HUES48 (cell line): ENCODE measurements around the gene CABP4.

Source experiments
- H3K27ac ChIP-seq: one replicate; pipeline ENCODE4 v1.7.0; 2013; ENCODE audit warnings: low read depth, low read length, inconsistent platforms
- H3K27me3 ChIP-seq: 2 replicates; pipeline ENCODE4 v1.6.1; 2013; ENCODE audit warnings: mild to moderate bottlenecking, low read length; ENCODE audit not compliant: control insufficient read depth, insufficient read depth
- H3K36me3 ChIP-seq: 2 replicates; pipeline ENCODE4 v1.6.1; 2013; ENCODE audit warnings: low read length; ENCODE audit not compliant: control insufficient read depth, insufficient read depth
- H3K4me1 ChIP-seq: 2 replicates; pipeline ENCODE4 v1.6.1; 2013; ENCODE audit warnings: mild to moderate bottlenecking, low read length; ENCODE audit not compliant: control insufficient read depth, insufficient read depth
- H3K4me3 ChIP-seq: 2 replicates; pipeline ENCODE4 v1.5.1; 2013; ENCODE audit warnings: mild to moderate bottlenecking, low read depth, low read length
- H3K9ac ChIP-seq: 2 replicates; pipeline ENCODE4 v1.6.1; 2013; ENCODE audit warnings: mild to moderate bottlenecking, low read depth, low read length, moderate library complexity
- H3K9me3 ChIP-seq: 2 replicates; pipeline ENCODE4 v1.6.1; 2013; ENCODE audit warnings: low read length; ENCODE audit not compliant: control insufficient read depth, insufficient read depth

The CABP4 gene

DNA sequence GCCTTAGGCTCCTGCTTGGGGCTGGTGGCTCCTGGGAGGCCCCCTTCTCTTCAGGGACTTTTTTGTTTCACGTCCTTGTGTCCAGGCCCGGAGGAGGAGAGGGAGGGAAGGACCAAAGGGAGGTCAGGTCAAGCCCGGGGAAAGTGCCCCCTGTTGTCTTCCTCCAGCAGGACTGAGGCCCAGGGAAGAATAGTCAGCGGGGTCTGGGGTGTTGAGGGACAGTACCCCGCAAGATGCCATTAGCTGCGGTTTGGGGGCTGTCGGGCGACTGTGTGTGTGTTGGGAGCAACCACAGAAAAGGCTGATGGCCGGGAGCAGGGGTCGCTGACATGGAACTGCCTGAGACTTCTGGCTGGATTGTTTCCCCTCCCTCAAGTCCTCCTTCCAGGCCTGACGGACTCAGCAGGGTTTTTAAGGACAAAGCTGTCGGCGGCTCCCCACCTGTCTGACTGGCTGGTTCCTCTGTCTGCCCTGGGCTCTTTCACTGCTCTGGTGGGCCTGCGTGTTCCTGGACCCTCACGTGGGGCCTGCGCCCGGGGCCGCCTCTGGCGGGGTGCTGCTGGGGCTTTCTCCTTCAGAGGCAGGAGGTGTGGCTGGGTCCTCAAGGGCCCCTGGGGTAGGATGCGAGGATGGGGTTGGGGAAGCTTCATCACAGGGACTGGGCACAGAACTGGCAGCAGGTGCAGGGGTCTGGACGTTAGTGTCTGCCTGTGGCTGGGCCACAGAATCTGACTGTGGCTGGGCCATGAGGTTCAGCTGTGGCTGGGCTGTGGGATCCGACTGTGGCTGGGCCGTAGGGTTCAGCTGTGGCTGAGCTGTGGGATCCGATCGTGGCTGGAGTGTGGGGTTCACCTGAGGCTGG is 4.1 kb upstream of the CABP4 start:
- Histone ChIP-seq H3K4me3 (no peak overlapping the region), H3K27ac (no peak overlapping the region), H3K9ac (no peak overlapping the region), H3K27me3 (no peaks in the 10 kb centered on the region), H3K36me3 (no peaks in the 10 kb centered on the region), H3K9me3 (no peaks in the 10 kb centered on the region), H3K4me1 (no peaks in the 10 kb centered on the region)

GRCh38 chr11:67451658-67451976 is 3.5 kb upstream of the CABP4 start:
- H3K9ac ChIP-seq: no peak overlapping the region
- no peaks in the 10 kb centered on the region for H3K27me3 ChIP-seq
- no peaks in the 10 kb centered on the region for H3K9me3 ChIP-seq
- no peak overlapping the region for H3K27ac ChIP-seq
- H3K36me3 ChIP-seq: no peaks in the 10 kb centered on the region
- no peak overlapping the region for H3K4me3 ChIP-seq
- H3K4me1 ChIP-seq: no peaks in the 10 kb centered on the region

DNA sequence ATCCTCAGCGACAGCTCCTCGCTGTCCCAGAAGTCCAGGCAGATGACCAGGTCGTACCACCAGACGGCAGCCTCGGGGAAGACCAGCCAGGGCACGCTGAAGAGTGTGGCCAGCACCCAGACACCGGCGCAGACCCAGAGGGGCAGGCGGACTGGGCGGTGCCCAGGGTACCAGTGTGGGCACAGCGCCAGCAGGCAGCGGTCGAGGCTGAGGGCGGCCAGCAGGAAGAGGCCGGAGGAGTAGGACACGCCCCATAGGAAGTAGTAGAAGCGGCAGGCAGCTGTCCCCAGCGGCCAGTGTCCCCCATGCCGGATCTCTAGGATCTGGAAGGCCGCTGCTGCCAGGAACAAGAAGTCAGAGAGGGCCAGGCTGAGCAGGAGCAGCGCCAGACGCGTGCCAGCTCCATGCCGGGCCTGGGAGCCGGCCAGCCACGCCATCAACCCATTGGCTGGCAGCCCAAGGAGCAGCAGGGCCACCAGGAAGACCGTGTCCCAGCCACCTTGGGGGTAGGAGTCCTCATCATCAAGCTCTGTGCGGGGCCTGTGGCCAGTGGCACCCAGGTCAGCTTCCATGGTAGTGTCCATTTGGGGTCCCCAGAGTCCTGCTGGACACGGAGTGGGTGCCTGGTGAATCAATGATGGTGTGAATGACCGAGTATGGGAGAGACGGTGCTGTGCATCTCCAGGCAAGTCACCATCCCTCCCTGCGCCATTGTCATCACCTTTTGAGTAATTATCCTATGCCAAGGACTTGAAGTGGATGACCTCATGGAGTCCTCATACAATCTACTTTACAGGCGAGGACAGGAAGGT is 2.8 kb upstream of the CABP4 start, which contains the start of gene GPR152:
TSS of gene GPR152 (minus strand) at position 589 of the 812 bp plus-strand sequence. CDS start at position 584, 5 bp downstream.
- Histone ChIP-seq H3K9ac (no peak within 1 kb of the TSS), H3K4me3 (no peak within 1 kb of the TSS), H3K27me3 (no peaks in the 10 kb centered on the region), H3K36me3 (no peaks in the 10 kb centered on the region), H3K9me3 (no peaks in the 10 kb centered on the region), H3K4me1 (no peaks in the 10 kb centered on the region), H3K27ac (no peak within 1 kb of the TSS)

- Histone ChIP-seq H3K27me3 (no peaks in the 10 kb centered on the region), H3K9ac (no peak overlapping the region), H3K36me3 (no peaks in the 10 kb centered on the region), H3K27ac (no peak overlapping the region), H3K4me3 (no peak overlapping the region), H3K9me3 (no peaks in the 10 kb centered on the region), H3K4me1 (no peaks in the 10 kb centered on the region)
These were observed 1.1 kb upstream of the CABP4 start for GRCh38 chr11:67453816-67454732.

DNA sequence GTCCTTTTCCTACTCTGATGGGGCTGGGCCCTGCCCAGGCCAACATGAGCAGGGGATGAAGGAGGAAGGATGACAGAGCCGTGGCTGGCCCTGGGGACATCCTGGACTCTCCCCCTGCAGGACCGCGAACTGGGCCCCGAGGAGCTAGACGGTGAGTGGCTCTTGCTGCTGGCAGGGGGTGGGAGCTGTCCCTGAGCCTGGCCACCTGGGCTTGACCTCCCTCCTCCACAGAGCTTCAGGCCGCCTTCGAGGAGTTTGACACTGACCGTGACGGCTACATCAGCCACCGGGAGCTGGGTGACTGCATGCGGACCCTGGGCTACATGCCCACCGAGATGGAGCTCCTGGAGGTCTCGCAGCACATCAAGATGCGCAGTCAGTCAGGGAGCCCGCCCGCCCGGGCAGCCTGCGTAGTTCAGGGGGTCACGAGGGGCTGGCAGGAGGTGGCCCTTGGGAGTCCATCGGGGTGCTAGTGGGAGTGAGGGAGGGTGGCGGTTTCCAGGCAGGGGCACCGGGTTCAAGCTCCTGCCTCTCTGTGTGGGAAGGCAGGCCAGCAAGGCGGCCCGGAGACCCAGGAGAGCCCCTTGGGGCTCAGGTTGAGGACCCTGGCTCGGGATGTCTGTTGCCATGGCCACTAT is 1.0 kb downstream of the CABP4 start:
- H3K4me1 ChIP-seq: no peaks in the 10 kb centered on the region
- H3K9me3 ChIP-seq: no peaks in the 10 kb centered on the region
- H3K27me3 ChIP-seq: no peaks in the 10 kb centered on the region
- no peak overlapping the region for H3K27ac ChIP-seq
- no peak overlapping the region for H3K4me3 ChIP-seq
- no peak overlapping the region for H3K9ac ChIP-seq
- H3K36me3 ChIP-seq: no peaks in the 10 kb centered on the region

DNA sequence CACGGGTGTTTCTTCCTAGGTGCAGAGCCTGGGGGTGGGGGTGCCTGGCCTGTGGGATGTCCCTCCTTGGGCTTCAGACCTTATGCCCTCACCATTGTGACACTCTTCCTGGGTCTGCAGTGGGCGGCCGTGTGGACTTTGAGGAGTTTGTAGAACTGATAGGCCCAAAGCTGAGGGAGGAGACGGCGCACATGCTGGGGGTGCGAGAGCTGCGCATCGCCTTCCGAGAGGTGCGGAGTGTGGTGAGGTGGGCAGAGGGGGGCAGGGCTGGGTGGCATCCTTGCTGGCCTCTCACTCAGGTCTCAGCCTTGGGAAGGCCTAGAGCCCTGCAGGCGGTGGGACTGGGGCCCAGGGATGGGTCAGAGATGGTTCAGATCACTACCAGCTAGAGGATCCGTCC is 2.3 kb downstream of the CABP4 start:
- Histone ChIP-seq H3K27ac (no peak overlapping the region), H3K9ac (no peak overlapping the region), H3K36me3 (no peaks in the 10 kb centered on the region), H3K9me3 (no peaks in the 10 kb centered on the region), H3K4me3 (no peak overlapping the region), H3K4me1 (no peaks in the 10 kb centered on the region), H3K27me3 (no peaks in the 10 kb centered on the region)

DNA sequence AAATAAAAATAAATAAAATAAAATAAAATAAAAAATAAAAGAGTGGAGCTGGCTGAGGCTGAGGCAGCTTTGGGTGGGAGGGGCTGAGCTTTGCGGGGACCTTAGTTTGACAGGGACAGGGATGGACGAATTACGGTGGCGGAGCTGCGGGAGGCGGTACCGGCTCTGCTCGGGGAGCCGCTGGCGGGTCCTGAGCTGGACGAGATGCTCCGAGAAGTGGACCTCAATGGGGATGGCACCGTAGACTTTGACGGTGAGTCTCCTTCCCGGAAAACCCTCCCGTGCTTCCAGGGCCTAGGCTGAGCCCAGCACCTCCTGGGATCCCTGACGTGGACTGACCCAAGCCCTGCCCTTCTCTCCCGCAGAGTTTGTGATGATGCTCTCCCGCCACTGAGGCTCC is 3.1 kb downstream of the CABP4 start:
- no peaks in the 10 kb centered on the region for H3K36me3 ChIP-seq
- no peaks in the 10 kb centered on the region for H3K27me3 ChIP-seq
- H3K4me3 ChIP-seq: no peak overlapping the region
- no peaks in the 10 kb centered on the region for H3K4me1 ChIP-seq
- no peak overlapping the region for H3K9ac ChIP-seq
- H3K9me3 ChIP-seq: no peaks in the 10 kb centered on the region
- no peak overlapping the region for H3K27ac ChIP-seq

GRCh38 chr11:67463186-67463585 is 8.0 kb downstream of the CABP4 start:
- Histone ChIP-seq H3K9me3 (no peaks in the 10 kb centered on the region), H3K27ac (no peak overlapping the region), H3K9ac (no peak overlapping the region)

GRCh38 chr11:67463680-67464410 is 8.7 kb downstream of the CABP4 start:
- Histone ChIP-seq H3K27ac (peak overlapping the region; percentile 20), H3K4me1 (peaks cover 17% of the 10 kb centered on the region; the same call in 1 of the 2 replicates), H3K9ac (no peak overlapping the region)

More at GRCh38 chr11:67463186-67463585, 8.0 kb downstream of the CABP4 start:
- H3K4me1 ChIP-seq: peaks cover 15% of the 10 kb centered on the region; the same call in 1 of the 2 replicates
- H3K27me3 ChIP-seq: no peaks in the 10 kb centered on the region
- H3K4me3 ChIP-seq: no peak overlapping the region
- 0 out of 2 replicates have a peak, but pooled peaks cover 4% of the 10 kb centered on the region for H3K36me3 ChIP-seq

More at GRCh38 chr11:67463680-67464410, 8.7 kb downstream of the CABP4 start:
- 0 out of 2 replicates have a peak, but pooled peaks cover 4% of the 10 kb centered on the region for H3K36me3 ChIP-seq
- peak overlapping the region; percentile 44; the same call in 1 of the 2 replicates for H3K4me3 ChIP-seq
- H3K27me3 ChIP-seq: no peaks in the 10 kb centered on the region
- H3K9me3 ChIP-seq: no peaks in the 10 kb centered on the region
